Measurements from ENCODE around the gene DPF3.

DPF3 gene

GRCh38 chr14:72644758-72645489 lies 249.0 kb downstream of the DPF3 start:
- no peak for TF ChIP-seq CTBP1 (IDR thresholded peaks at IDR 0.05; ENCODE audit: borderline replicate concordance)
- no peak for TF ChIP-seq SP1 (IDR thresholded peaks at IDR 0.05)
- CTCF ChIA-PET, result interaction anchor here (0.6 to 1.1 kb wide), 2 partner anchors 128 to 154 kb away, joined by 3 read pairs; no protein-coding TSS in a partner anchor
- POLR2A ChIA-PET, result interaction anchor here (0.6 kb wide), 1 partner anchor 34 kb away, joined by 3 read pairs; no protein-coding TSS in a partner anchor
- no peak for DNase-seq (ENCODE audit: extremely low spot score)

DNA sequence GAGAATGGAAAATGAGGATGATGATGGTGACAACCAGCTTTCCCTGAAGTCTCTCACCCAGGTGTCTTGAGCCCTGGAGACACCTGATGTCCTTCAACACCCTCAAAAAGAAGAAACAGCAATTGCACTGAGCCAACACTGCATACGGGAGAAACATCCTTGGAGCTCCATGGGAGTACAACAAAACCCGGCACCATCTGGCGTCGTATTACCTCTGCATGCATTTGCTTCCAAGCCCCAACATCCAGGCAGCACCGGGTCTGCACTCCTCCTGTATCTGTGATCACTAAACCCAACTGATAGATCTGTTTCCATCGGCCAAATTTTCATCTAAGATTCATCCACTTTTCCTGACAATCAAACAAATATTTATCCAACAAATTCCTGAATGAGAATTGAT lies 249.9 kb downstream of the DPF3 start:
- no peak for DNase-seq (ENCODE audit: extremely low spot score)
- ChIA-PET POLR2A (no interaction called here), CTCF (interaction anchor here (1.1 kb wide), 1 partner anchor 127 kb away, joined by 3 read pairs; no protein-coding TSS in a partner anchor)
- TF ChIP-seq FOXA1 (IDR thresholded peaks at IDR 0.05) (no peak), ELF4 (IDR thresholded peaks at IDR 0.05) (no peak), FOXK2 (IDR thresholded peaks at IDR 0.05) (no peak), SP1 (IDR thresholded peaks at IDR 0.05) (no peak), ARNT (IDR thresholded peaks at IDR 0.05) (no peak)

- no peak for DNase-seq (ENCODE audit: extremely low spot score)
- CTCF ChIA-PET, result no interaction called here
- POLR2A ChIA-PET, result no interaction called here
- no peak for TF ChIP-seq ARNT (IDR thresholded peaks at IDR 0.05)
- TF ChIP-seq NFRKB (IDR thresholded peaks at IDR 0.05), result no peak
- TF ChIP-seq L3MBTL2 (conservative IDR thresholded peaks at IDR 0.05), result no peak
- TF ChIP-seq ZNF384 (IDR thresholded peaks at IDR 0.05), result no peak
- TF ChIP-seq FOXM1 (IDR thresholded peaks at IDR 0.05; ENCODE audit: borderline replicate concordance), result no peak
- no peak for TF ChIP-seq SP1 (IDR thresholded peaks at IDR 0.05)
- TF ChIP-seq LEF1 (IDR thresholded peaks at IDR 0.05; ENCODE audit: borderline replicate concordance), result no peak
- no peak for TF ChIP-seq HDGF (IDR thresholded peaks at IDR 0.05; ENCODE audit: borderline replicate concordance)
- no peak for TF ChIP-seq TARDBP (IDR thresholded peaks at IDR 0.05)
- no peak for TF ChIP-seq FOXA1 (IDR thresholded peaks at IDR 0.05)
- TF ChIP-seq ELF4 (IDR thresholded peaks at IDR 0.05), result no peak
- no peak for TF ChIP-seq SUZ12 (IDR thresholded peaks at IDR 0.05)
- TF ChIP-seq BHLHE40 (IDR thresholded peaks at IDR 0.05; ENCODE audit: borderline replicate concordance), result no peak
- TF ChIP-seq FOXK2 (IDR thresholded peaks at IDR 0.05), result no peak
- no peak for TF ChIP-seq CTBP1 (IDR thresholded peaks at IDR 0.05; ENCODE audit: borderline replicate concordance)
- no peak for TF ChIP-seq PKNOX1 (IDR thresholded peaks at IDR 0.05)
Measured at GRCh38 chr14:72643317-72643801, 250.5 kb downstream of the DPF3 start.

DNA sequence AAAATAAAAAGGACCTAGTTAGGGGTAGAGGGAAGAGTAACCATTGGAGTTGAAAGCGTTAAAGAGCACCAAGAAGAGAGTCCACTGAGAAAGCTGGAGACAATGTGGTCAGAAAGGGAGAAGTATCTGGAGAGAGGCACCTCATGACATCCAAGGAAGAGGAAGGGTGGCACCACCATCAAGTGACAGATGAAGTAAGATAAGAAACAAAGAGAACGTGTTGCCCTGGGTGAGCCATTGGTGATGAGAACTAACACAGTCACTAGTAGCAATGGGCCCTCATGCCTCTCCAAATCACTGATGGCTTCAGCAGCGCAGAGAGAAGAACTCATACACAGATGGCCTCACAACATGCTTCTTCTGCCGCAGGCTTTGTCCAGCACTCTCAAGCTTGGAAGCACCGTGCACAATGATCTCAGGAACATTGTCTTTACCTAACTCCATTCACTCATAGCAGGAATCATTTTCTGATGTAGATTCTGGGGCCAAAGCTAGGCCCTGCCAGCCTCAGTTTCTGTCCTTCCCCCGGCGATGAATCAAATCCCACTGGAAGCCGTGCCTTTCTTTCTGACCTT lies 252.9 kb downstream of the DPF3 start:
- no peak for TF ChIP-seq SUZ12 (IDR thresholded peaks at IDR 0.05)
- TF ChIP-seq PKNOX1 (IDR thresholded peaks at IDR 0.05), result no peak
- no peak for TF ChIP-seq LEF1 (IDR thresholded peaks at IDR 0.05; ENCODE audit: borderline replicate concordance)
- no peak for TF ChIP-seq FOXK2 (IDR thresholded peaks at IDR 0.05)
- no peak for TF ChIP-seq CTBP1 (IDR thresholded peaks at IDR 0.05; ENCODE audit: borderline replicate concordance)
- TF ChIP-seq ARNT (IDR thresholded peaks at IDR 0.05), result no peak
- no peak for TF ChIP-seq FOXA1 (IDR thresholded peaks at IDR 0.05)
- no peak for TF ChIP-seq FOXM1 (IDR thresholded peaks at IDR 0.05; ENCODE audit: borderline replicate concordance)
- TF ChIP-seq NFRKB (IDR thresholded peaks at IDR 0.05), result no peak
- TF ChIP-seq HDGF (IDR thresholded peaks at IDR 0.05; ENCODE audit: borderline replicate concordance), result no peak
- TF ChIP-seq BHLHE40 (IDR thresholded peaks at IDR 0.05; ENCODE audit: borderline replicate concordance), result no peak
- no peak for TF ChIP-seq TARDBP (IDR thresholded peaks at IDR 0.05)
- DNase-seq (ENCODE audit: extremely low spot score), result no peak
- ChIA-PET POLR2A (no interaction called here), CTCF (no interaction called here)

DNA sequence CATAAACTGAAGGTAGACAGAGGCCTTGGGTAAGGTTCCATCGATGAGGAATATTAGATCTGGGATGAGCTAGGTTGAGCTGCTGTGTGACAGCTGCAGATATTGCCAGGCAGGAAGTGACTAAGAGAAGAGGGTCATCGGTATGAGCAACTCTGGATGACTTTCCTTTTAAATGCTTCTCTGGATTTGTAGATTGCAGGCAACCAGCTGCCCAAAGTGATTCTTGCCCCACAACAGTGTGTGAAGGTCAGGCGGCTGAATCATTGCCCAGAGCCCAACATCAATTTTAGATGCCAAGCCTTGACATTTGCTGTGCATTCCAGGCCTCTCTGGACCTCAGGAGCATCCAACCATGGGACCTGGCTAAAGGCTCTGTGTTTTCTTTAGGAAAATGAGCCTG lies 255.9 kb downstream of the DPF3 start:
- ChIA-PET CTCF (no interaction called here), POLR2A (no interaction called here)
- TF ChIP-seq FOXM1 (IDR thresholded peaks at IDR 0.05; ENCODE audit: borderline replicate concordance), result no peak
- TF ChIP-seq CTBP1 (IDR thresholded peaks at IDR 0.05; ENCODE audit: borderline replicate concordance), result no peak
- TF ChIP-seq FOXA1 (IDR thresholded peaks at IDR 0.05), result no peak
- no peak for TF ChIP-seq NFRKB (IDR thresholded peaks at IDR 0.05)
- no peak for TF ChIP-seq ARNT (IDR thresholded peaks at IDR 0.05)
- no peak for TF ChIP-seq TARDBP (IDR thresholded peaks at IDR 0.05)
- TF ChIP-seq ELF4 (IDR thresholded peaks at IDR 0.05), result no peak
- TF ChIP-seq FOXK2 (IDR thresholded peaks at IDR 0.05), result no peak
- no peak for TF ChIP-seq PKNOX1 (IDR thresholded peaks at IDR 0.05)
- TF ChIP-seq BHLHE40 (IDR thresholded peaks at IDR 0.05; ENCODE audit: borderline replicate concordance), result no peak
- TF ChIP-seq SUZ12 (IDR thresholded peaks at IDR 0.05), result no peak
- no peak for TF ChIP-seq ZNF384 (IDR thresholded peaks at IDR 0.05)
- no peak for TF ChIP-seq LEF1 (IDR thresholded peaks at IDR 0.05; ENCODE audit: borderline replicate concordance)
- no peak for TF ChIP-seq SP1 (IDR thresholded peaks at IDR 0.05)
- no peak for DNase-seq (ENCODE audit: extremely low spot score)

- ChIA-PET CTCF (no interaction called here), POLR2A (no interaction called here)
- TF ChIP-seq SP1 (IDR thresholded peaks at IDR 0.05) (no peak), ZNF384 (IDR thresholded peaks at IDR 0.05) (no peak), FOXK2 (IDR thresholded peaks at IDR 0.05) (no peak), HDGF (IDR thresholded peaks at IDR 0.05; ENCODE audit: borderline replicate concordance) (no peak), SUZ12 (IDR thresholded peaks at IDR 0.05) (no peak), LEF1 (IDR thresholded peaks at IDR 0.05; ENCODE audit: borderline replicate concordance) (no peak), CTBP1 (IDR thresholded peaks at IDR 0.05; ENCODE audit: borderline replicate concordance) (no peak), TARDBP (IDR thresholded peaks at IDR 0.05) (no peak), PKNOX1 (IDR thresholded peaks at IDR 0.05) (no peak)
- DNase-seq (ENCODE audit: extremely low spot score), result no peak
Measured at GRCh38 chr14:72636871-72637270, 257.0 kb downstream of the DPF3 start.

Data from HEK293T (cell line).